ENCODE measurements around the gene PLAAT2.
"Not testable (repeated sequence)": the region's sequence is repeated elsewhere in the genome, so short reads cannot be mapped to it uniquely, and the experiment has no call there.

PLAAT2 gene

DNA sequence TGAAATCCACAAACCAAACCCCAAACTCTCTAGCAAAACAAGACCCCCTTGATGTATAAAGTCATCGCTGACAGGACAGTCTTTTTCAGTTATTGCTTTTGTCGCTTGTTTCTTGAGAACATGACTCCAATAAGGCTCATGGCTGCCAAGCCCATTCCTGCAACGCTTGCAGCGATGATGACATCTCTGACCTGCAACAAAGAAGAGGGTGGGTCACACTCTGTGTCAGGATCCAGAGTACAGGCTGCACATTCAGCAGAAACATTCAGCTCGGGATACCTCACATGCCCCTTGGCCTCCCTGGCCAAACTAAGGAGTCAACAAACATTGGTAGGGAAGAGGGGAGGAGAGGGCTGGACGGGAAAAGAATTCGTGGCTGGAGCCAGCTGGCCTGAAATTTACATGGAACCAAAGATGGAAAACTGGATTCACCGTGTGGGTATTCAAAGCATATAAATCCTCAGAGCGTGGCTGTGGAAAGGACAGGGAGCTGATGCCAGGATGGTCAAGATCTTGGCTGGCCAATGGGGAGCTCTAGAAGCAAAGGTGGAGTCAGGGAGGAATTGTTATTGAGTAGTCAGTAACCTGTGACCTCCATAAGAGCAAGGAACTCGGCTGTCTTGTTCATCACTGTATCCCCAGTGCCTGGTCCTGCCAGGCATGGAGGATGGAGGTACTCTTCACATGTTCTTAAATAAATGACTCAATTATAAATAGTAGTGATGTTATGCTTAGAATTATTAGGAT lies 11.8 kb upstream of the PLAAT2 start:
- DNase-seq, result no peak

DNA sequence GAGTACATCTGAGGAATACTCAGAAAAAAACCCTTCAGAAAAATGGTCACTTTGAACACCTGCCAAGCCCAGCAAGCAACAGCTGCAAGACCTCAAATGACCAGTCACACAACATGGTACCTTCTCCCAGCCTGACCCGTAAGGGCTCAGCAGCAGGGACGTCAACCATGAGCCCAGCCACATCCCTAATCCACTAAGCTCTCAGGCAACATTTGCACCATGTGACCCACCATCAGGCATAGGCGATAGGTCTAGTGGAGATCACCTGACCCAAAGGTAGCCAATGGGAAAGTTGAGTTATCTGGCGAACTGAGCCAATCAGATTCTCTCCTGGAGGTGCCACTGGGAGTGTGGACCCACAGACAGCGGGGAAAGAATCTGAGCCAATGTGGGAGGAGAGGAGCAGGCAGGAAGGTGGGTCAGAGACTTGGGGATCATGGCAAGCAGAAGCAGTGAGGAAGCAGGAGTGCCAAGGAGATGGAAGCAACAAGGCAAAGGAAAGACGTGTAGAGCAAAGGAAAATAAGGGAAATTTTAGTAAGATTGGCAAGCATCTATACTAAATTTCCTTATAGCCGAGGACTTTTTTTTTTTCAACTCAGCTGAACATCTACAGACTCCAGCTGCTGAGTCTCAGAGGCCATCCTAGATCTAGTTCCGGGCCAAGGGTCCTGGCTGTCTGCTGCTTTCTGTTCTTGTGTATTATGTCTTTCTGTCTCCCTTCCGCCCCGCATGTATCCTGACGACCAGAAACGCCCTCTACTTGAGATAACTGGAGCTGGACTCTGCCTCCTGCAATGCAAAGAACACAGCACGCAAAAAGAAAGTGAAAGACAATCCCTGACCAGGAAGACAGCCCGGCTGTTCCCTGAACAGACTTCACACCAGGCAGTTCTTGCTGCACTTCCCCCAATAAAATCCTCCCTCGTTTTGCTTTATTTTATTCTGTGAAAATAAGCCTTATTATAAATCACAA lies 11.0 kb upstream of the PLAAT2 start:
- no peak for DNase-seq

DNA sequence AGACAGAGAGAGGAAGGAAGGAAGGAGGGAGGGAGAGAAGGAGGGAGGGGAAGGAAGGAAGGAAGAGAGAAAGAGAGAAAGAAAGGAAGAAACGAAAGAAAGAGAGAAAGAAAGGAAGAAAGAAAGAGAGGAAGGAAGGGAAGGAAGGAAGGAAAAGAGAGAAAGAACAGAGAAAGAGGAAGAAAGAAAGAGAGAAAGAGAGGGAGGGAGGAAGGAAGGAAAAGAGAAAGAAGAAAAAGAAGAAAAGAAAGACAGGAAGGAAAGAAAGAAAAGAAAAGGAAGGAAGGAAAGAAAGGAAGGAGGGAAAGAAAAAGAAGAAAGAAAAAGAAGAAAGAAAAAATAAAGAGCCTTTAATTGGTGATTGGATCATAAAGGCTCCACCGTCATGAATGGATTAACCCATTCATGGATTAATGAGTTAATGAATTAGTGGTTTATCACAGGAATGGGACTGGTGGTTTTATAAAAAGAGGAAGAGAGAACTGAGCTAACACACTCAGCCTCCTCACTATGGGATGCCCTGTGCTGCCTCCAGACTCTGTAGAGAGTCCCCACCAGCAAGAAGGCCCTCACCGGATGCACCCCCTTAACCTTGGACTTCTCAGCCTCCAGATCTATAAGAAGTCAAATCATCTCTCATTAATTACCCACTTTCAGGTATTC lies 9.0 kb upstream of the PLAAT2 start:
- no peak for DNase-seq

DNA sequence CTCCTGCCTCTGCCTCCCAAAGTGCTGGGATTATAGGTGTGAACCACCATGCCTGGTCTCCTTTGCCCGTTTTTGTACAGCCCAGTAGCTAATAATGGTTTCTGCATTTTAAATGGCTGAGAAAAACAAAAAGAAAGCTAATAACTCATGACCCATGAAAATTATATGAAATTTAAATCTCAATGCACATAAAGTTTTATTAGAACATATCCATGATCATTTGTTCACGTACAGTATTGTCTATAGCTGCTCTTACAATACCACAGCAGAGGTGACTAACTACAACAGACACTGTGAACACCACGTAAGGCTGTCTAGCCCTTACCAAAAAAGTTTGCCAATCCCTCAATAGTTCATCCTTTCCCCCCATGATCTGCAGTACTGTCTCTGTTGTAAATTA lies 6.4 kb upstream of the PLAAT2 start:
- no peak for DNase-seq

GRCh38 chr11:63567044-63567840 lies 4.1 kb upstream of the PLAAT2 start:
- peak; percentile 59 for DNase-seq

DNA sequence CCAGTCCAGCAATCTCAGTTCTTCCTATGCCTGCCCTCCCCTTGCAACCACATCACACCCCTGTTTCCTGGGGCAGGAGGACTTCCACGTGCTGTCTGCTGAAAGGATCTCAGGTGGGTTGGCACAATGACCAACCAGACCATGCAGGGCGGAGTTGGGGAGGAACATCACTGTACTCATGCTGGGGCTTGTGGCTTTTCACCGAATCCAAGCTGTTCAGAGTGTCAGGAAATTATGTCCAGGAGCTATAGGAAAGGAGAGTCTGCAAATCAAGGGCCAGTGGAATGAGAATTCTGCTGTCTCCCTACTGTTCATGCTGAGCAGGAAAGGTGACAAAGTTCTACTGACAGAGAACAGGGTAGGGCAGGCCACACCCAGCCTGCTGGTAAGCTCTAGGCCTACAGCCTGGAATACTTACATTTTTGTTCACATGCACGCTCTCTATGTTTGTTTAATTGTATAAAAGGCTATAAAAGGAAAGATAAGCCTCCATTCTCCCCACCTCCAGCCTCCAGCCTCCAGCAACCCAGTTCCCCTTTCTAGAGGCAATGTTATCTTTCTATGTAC lies 1.7 kb upstream of the PLAAT2 start:
- no peak for DNase-seq

DNA sequence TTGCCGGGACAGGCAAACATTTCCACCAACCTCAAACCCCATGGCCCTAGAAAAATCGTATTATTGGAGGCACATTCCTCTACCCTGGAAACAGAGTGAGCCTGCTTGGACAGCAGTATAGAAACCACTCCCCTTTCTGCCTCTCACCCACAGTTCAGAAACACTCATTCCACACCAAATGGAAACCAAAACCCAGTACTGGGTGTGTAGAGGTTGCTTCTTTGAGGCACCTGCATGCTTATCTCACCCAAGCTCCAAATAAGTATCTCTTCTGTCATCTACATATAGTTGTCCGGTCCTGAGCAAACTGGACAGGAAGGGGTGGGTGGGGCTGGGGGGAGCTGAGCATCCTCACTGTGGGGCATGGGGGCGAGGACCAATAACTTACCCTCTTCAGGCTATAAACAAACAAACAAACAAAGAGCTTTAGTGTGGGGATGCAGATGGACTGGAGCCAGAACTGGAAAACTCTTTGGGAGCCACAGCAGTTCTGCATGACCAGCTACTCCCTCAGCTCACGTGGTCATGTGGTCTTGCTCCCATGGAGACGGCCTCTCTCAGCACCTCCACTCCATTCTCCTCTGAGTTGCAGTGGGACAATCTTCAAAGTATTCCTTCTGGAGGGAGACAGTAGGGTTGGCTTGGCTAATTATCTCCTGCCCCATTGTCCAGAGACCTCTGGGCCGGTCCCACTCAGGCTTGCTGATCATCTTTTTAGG lies 1.0 kb upstream of the PLAAT2 start:
- DNase-seq, result peak; percentile 18 to 67

DNA sequence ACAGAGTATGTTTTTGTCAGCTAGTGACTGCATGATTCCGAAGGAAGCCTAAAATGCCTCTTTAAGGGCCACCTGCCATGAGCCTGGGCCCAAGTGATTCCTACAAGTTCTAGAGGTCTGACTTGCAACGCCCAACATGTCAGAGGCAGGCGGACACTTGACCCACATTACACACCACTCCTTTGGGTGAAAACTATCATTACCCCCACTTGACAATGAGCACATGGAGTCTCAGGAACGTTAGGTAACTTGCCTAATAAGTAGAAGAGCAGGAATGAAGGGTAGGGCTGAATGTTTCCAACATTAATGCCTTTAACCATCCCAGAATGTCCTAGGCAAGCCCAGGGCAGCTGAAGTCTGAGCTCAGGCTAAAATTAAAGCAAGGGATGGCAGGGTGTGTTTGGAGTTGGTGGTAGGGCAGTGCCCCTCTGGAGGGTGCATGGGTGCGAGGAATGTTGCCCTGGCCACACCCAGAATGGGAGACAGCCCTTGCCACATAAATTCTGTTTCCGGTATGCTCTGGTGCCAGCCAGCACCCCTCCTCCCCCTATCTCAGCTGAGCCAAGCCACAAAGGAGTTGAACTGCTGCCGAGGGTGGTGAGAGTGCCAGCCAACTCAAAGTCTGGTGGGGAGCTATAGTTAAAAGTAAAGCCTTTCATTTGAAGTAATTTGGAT lies 2.5 kb downstream of the PLAAT2 start:
- no peak for DNase-seq

DNA sequence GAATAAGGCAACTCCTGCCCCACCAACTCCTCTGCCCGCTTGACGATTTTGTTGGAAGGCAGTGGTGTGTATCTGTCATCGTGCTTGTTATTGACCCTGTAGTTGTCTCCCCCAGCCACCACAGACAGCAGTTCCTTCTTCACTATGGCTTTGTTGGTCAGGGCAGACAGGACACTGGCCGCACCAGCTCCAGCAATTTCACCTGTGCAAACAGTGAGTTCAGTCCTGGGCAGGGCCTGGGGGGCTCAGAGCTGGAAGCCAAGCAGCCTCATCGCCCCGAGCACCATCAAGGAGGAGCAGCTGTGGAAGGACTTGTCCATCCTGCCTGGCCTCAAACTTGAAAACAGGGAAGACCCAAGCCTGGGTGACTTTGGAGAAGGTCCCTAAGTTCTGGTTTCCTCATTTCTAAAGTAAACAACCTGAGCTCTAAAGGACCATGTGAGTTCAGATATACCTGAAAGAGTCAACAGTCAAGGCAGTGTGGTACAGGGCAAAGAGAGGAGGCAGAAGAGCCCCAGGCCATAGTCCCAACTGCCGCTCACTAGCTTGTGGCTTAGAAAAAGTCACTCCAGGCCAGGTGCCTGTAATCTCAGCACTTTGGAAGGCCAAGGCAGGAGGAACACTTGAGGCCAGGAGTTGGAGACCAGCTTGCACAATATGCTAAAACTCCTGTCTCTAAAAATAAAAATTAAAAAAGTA lies 4.6 kb downstream of the PLAAT2 start:
- no peak for DNase-seq

DNA sequence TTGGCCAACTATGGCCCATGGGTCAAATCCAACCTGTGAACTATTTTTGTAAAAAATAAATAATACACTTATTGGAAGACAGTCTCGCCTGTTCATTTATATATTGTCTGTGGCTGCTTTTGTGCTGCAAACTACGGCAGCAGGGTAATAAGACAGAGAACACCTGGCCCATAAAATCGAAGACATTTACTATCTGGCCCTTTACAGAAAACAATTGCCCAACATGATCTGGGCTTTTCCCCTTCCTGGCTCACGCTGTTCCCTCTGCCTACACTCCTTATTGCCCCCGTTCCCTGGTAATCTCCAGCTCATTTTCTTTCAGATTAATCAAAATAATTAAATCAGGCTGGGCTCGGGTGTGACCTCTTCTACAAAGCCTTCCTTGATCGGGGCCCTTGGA lies 5.6 kb downstream of the PLAAT2 start:
- DNase-seq, result no peak

GRCh38 chr11:63556404-63557013 lies 6.7 kb downstream of the PLAAT2 start:
- DNase-seq, result no peak

DNA sequence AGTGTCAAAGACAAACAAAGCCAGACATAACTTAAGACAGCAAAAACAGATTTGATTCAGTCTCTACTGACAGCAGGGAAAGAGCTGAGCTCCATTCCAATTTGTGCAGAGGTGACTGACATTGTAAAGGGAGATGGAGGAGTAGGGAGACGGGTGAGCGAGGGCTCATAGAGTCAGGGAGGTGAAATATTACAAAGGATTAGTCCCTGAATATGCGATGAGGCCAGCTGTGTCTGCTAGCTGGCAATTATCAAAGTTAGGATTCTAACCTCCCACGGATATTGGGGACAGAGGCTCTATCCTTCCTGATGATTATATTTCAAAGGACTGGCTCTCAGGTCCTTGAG lies 8.3 kb downstream of the PLAAT2 start:
- DNase-seq, result no peak

GRCh38 chr11:63553759-63554158 lies 9.4 kb downstream of the PLAAT2 start:
- DNase-seq, result no peak

- no peak for DNase-seq
These were observed 10.3 kb downstream of the PLAAT2 start for GRCh38 chr11:63552921-63553320.

DNA sequence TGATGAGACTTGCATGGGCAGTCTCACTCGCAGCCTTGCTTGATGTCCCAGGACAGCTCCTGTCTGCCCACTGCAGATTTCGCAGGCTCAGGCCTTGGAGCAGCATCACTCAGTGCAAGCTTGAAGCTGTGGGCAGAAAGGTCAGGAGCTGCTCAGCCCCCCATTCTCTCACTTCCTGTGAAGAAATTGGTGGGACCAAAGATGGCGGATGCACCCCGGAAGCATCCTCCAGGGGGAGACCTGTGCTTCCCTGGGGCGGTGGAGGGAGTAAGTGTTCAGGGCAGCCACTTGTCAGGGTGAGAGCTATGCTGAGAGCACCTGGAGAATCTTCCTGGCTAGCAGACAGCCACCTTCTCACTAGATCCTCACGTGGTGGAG lies 11.3 kb downstream of the PLAAT2 start:
- no peak for DNase-seq

DNA sequence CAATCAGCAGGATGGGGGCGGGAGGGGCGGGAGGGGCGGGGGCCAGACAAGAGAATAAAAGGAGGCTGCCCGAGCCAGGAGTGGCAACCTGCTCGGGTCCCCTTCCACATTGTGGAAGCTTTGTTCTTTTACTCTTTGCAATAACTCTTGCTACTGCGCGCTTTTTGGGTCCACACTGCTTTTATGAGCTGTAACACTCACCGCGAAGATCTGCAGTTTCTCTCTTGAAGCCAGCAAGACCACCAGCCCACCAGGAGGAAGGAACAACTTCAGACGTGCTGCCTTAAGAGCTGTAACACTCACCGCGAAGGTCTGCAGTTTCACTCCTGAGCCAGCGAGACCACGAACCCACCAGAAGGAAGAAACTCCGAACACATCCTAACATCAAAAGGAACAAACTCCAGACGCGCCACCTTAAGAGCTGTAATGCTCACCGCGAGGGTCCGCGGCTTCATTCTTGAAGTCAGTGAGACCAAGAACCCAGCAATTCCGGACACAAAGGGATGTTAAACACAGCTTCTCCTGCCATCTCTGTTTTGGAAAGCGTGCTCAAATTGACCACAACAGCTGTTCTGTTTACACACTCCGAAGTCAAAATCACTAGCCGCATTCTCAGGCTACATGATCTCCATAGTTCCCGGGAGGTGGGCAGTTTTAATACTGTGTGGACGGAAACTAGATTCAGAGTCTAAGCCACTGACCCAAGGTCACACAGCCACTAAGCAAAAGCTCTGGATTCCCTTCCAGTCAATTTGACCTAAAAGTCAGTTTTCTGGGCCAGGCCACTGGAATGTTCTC lies 11.9 kb downstream of the PLAAT2 start:
- DNase-seq, result no peak

DNA sequence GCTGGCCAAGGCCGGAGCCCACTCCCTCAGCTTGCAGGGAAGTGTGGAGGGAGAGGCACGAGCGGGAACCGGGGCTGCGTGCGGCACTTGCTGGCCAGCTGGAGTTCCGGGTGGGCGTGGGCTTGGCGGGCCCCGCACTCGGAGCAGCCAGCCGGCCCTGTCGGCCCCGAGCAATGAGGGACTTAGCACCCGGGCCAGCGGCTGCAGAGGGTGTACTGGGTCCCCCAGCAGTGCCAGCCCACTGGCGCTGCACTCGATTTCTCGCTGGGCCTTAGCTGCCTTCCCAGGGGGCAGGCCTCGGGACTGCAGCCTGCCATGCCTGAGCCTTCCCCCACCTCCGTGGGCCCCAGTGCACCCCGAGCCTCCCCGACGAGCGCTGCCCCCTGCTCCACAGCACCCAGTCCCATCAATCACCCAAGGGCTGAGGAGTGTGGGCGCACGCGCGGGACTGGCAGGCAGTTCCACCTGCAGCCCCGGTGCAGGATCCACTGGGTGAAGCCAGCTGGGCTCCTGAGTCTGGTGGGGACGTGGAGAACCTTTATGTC lies 13.0 kb downstream of the PLAAT2 start:
- DNase-seq, result not testable (repeated sequence)

DNA sequence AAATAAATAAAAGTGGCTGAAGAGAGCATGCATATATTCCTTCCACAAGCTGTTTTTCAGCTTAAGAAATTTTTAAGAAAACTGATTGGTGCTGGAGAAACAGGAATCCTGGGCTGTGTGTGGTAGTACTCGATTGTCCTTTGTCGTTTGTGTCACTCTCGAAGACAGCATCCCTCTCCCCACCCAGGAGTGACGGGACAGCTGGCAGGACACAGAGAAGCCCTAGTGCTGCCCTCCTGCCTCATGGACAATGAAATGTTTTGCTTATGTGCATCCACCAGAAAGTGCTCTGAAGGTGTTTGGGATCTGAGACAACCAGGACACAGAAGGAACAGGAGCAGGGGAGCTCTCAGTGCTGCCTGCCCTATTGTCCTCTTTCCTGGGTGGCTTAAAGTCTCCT lies 13.8 kb downstream of the PLAAT2 start:
- no peak for DNase-seq

- DNase-seq, result no peak
These were observed 15.0 kb downstream of the PLAAT2 start for GRCh38 chr11:63548178-63548577.
